Astrocyte (in vitro differentiated cells and primary cell): Measurements from ENCODE around the gene PIK3CD. TPM values are rescaled to one million over a fixed set of nuclear protein-coding genes. Genes with fewer than 3 reads are reported as not detected.

ENCODE experiments used
- DNase-seq: peaks from one replicate; pipeline ENCODE4 v3.0.0-alpha.2; 2010; ENCODE audit warnings: low read depth
- FAIRE-seq: peaks from 2 replicates; lab custom pipeline; 2011; peaks lifted over from hg19 to GRCh38; lab: Jason Lieb, UNC
- H2AFZ ChIP-seq: 2 replicates; pipeline ENCODE4 v1.6.0; 2012; ENCODE audit warnings: low read depth, low read length, inconsistent platforms
- H3K27ac ChIP-seq: 2 replicates; pipeline ENCODE4 v1.5.1; 2011; ENCODE audit warnings: low read depth, low read length, inconsistent platforms
- H3K27me3 ChIP-seq: 2 replicates; pipeline ENCODE4 v1.6.0; 2011; ENCODE audit warnings: low read length, inconsistent platforms; ENCODE audit not compliant: insufficient read depth
- H3K36me3 ChIP-seq: 2 replicates; pipeline ENCODE4 v1.5.1; 2011; ENCODE audit warnings: low read length, inconsistent platforms; ENCODE audit not compliant: insufficient read depth
- H3K4me1 ChIP-seq: 2 replicates; pipeline ENCODE4 v1.5.1; 2011; ENCODE audit warnings: low read length, inconsistent platforms; ENCODE audit not compliant: insufficient read depth
- H3K4me2 ChIP-seq: 2 replicates; pipeline ENCODE4 v1.6.0; 2012; ENCODE audit warnings: low read length, inconsistent platforms
- H3K4me3 ChIP-seq: 2 replicates; pipeline ENCODE4 v1.5.1; 2011; ENCODE audit warnings: low read depth, mild to moderate bottlenecking, low read length, inconsistent platforms; ENCODE audit not compliant: insufficient read depth
- H3K79me2 ChIP-seq: 2 replicates; pipeline ENCODE4 v1.6.0; 2012; ENCODE audit warnings: mild to moderate bottlenecking, low read length, inconsistent platforms; ENCODE audit not compliant: insufficient read depth
- H3K9ac ChIP-seq: 2 replicates; pipeline ENCODE4 v1.6.0; 2012; ENCODE audit warnings: mild to moderate bottlenecking, low read length, inconsistent platforms
- H3K9me3 ChIP-seq: 2 replicates; pipeline ENCODE4 v1.5.1; 2012; ENCODE audit warnings: low read depth, mild to moderate bottlenecking, low read length, inconsistent platforms; ENCODE audit not compliant: insufficient read depth
- H4K20me1 ChIP-seq: 2 replicates; pipeline ENCODE4 v1.6.0; 2012; ENCODE audit warnings: low read length, inconsistent platforms; ENCODE audit not compliant: insufficient read depth
- H3K27ac Mint-ChIP-seq: one replicate; pipeline ENCODE4 v1.8.0; 2021; ENCODE audit warnings: mild to moderate bottlenecking, mixed read lengths; ENCODE audit not compliant: unreplicated experiment
- H3K27me3 Mint-ChIP-seq: one replicate; pipeline ENCODE4 v1.8.0; 2021; ENCODE audit warnings: low read depth, mixed read lengths; ENCODE audit not compliant: unreplicated experiment
- H3K36me3 Mint-ChIP-seq: one replicate; pipeline ENCODE4 v1.8.0; 2021; ENCODE audit warnings: low read depth, mixed read lengths; ENCODE audit not compliant: unreplicated experiment
- H3K4me1 Mint-ChIP-seq: one replicate; pipeline ENCODE4 v1.8.0; 2021; ENCODE audit warnings: low read depth, mixed read lengths; ENCODE audit not compliant: unreplicated experiment
- H3K4me3 Mint-ChIP-seq: one replicate; pipeline ENCODE4 v1.8.0; 2021; ENCODE audit warnings: mild to moderate bottlenecking, moderate library complexity, mixed read lengths; ENCODE audit not compliant: unreplicated experiment
- H3K9me3 Mint-ChIP-seq: one replicate; pipeline ENCODE4 v1.8.0; 2021; ENCODE audit warnings: mild to moderate bottlenecking, mixed read lengths; ENCODE audit not compliant: unreplicated experiment
- EZH2 ChIP-seq: IDR thresholded peaks from 2 replicates; pipeline ENCODE4 v1.6.1; 2012; ENCODE audit warnings: mild to moderate bottlenecking, low read length, inconsistent platforms; ENCODE audit not compliant: insufficient read depth
- total RNA-seq: library from RNA; stranded (reverse); gene quantifications from 2 replicates; pipeline ENCODE4 v1.2.1, GENCODE V29; 2021
- TF ChIP-seq, protein P1 (sequence below): IDR thresholded peaks from 2 replicates; pipeline ENCODE4 v1.5.1; 2011; ENCODE audit warnings: low read depth, mild to moderate bottlenecking, inconsistent platforms, low read length, moderate library complexity; ENCODE audit not compliant: insufficient read depth

PIK3CD gene
- total RNA-seq, 1 donor from 2014 or later = 29.5 TPM

- Histone ChIP-seq H4K20me1 (peaks cover 5% of the 10 kb centered on the region), H3K36me3 (peaks cover 3% of the 10 kb centered on the region), H2AFZ (no peak overlapping the region), H3K4me1 (no peaks in the 10 kb centered on the region), H3K27me3 (no peaks in the 10 kb centered on the region), H3K79me2 (no peaks in the 10 kb centered on the region), H3K27ac (no peak overlapping the region), H3K4me3 (no peak overlapping the region), H3K9me3 (no peaks in the 10 kb centered on the region), H3K9ac (no peak overlapping the region), H3K4me2 (no peak overlapping the region)
- no peak for TF ChIP-seq EZH2
- TF ChIP-seq, protein P1, sequence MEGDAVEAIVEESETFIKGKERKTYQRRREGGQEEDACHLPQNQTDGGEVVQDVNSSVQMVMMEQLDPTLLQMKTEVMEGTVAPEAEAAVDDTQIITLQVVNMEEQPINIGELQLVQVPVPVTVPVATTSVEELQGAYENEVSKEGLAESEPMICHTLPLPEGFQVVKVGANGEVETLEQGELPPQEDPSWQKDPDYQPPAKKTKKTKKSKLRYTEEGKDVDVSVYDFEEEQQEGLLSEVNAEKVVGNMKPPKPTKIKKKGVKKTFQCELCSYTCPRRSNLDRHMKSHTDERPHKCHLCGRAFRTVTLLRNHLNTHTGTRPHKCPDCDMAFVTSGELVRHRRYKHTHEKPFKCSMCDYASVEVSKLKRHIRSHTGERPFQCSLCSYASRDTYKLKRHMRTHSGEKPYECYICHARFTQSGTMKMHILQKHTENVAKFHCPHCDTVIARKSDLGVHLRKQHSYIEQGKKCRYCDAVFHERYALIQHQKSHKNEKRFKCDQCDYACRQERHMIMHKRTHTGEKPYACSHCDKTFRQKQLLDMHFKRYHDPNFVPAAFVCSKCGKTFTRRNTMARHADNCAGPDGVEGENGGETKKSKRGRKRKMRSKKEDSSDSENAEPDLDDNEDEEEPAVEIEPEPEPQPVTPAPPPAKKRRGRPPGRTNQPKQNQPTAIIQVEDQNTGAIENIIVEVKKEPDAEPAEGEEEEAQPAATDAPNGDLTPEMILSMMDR = no peak
- Mint-ChIP-seq H3K9me3 (peaks cover 1% of the 10 kb centered on the region), H3K4me1 (no peaks in the 10 kb centered on the region), H3K36me3 (peaks cover 2% of the 10 kb centered on the region), H3K4me3 (no peak overlapping the region), H3K27me3 (peaks cover 4% of the 10 kb centered on the region), H3K27ac (no peak overlapping the region)
- DNase-seq (no peak), FAIRE-seq (no peak)
Observed at GRCh38 chr1:9604836-9605235, 46.7 kb upstream of the PIK3CD start.

DNA sequence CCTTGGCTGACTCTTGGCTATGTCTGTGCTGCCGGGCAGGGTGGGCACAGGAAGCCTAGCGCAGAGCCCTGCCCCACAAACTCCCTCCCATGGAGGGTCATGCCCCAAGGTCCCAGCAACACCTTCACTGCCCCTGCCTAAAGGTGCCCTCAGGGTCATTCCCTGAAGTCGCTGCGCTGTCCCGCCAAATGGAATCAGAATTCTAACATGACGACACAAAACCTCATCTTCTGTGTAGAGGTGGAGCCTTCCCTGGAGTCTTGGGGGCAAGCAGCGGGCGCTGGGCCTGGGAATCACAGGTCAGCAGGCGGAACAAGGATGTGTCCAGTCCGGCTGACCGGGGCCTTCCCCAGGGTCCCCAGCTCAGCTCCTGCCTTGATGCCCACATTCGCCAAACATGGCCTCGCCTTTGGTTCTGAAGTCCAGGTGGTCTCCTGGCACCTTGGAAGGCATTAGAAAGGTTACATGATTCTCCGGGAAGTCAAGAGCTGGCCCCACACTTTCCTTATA is 45.5 kb upstream of the PIK3CD start:
- no peak for TF ChIP-seq EZH2
- TF ChIP-seq, protein P1 = no peak
- H3K9ac ChIP-seq = no peak overlapping the region
- Mint-ChIP-seq H3K36me3 (peaks cover 2% of the 10 kb centered on the region), H3K27ac (no peak overlapping the region), H3K9me3 (peaks cover 1% of the 10 kb centered on the region), H3K27me3 (peaks cover 6% of the 10 kb centered on the region), H3K4me1 (no peaks in the 10 kb centered on the region), H3K4me3 (no peak overlapping the region)
- H3K27me3 ChIP-seq = no peaks in the 10 kb centered on the region
- no peaks in the 10 kb centered on the region for H3K9me3 ChIP-seq
- no peak for DNase-seq
- H3K79me2 ChIP-seq = no peaks in the 10 kb centered on the region
- no peak for FAIRE-seq
- no peaks in the 10 kb centered on the region for H3K4me1 ChIP-seq
- no peak overlapping the region for H3K4me3 ChIP-seq
- peaks cover 5% of the 10 kb centered on the region for H4K20me1 ChIP-seq
- peaks cover 3% of the 10 kb centered on the region for H3K36me3 ChIP-seq
- H3K4me2 ChIP-seq = no peak overlapping the region
- H3K27ac ChIP-seq = no peak overlapping the region
- H2AFZ ChIP-seq = no peak overlapping the region

DNA sequence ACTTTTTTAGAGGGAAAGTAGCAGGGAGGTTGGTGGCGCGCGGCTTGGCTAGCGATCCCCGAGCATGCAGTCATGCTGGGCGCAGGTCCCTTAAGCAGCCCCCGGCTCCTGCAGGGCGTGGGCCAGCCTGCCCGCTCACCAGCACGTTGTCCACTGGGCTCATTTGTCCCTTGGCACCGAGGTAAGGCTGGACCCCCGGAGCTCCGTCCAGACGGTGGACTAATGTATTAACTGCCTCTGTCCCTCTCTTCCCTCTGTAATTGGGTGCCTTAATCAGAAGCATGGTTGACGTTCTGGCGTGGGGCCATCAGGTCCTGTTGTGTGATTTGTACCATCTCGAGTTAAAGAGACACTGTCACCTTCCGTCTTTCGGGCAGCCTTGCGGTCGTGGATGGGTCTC is 45.1 kb upstream of the PIK3CD start:
- Histone ChIP-seq H4K20me1 (peaks cover 5% of the 10 kb centered on the region), H2AFZ (no peak overlapping the region), H3K4me1 (no peaks in the 10 kb centered on the region), H3K4me2 (no peak overlapping the region), H3K79me2 (no peaks in the 10 kb centered on the region), H3K4me3 (no peak overlapping the region), H3K36me3 (peaks cover 3% of the 10 kb centered on the region), H3K27me3 (no peaks in the 10 kb centered on the region), H3K9me3 (no peaks in the 10 kb centered on the region), H3K27ac (no peak overlapping the region), H3K9ac (no peak overlapping the region)
- Mint-ChIP-seq H3K36me3 (peaks cover 2% of the 10 kb centered on the region), H3K4me1 (no peaks in the 10 kb centered on the region), H3K27ac (no peak overlapping the region), H3K4me3 (no peak overlapping the region), H3K9me3 (peaks cover 1% of the 10 kb centered on the region), H3K27me3 (peaks cover 6% of the 10 kb centered on the region)
- FAIRE-seq (no peak), DNase-seq (no peak)
- TF ChIP-seq EZH2 = no peak
- TF ChIP-seq, protein P1 = no peak
